HG03354 (cell line): ENCODE data around the gene DNAJC5.
"Not testable (repeated sequence)": the region's sequence is repeated elsewhere in the genome, so short reads cannot be mapped to it uniquely, and the experiment has no call there.

ENCODE experiments used
- ATAC-seq: cut with Tn5 transposase; IDR thresholded peaks from one replicate; pipeline ENCODE4 v1.9.1; 2021; ENCODE audit warnings: mild to moderate bottlenecking; ENCODE audit not compliant: unreplicated experiment, poor library complexity, severe bottlenecking

The DNAJC5 gene, protein sequence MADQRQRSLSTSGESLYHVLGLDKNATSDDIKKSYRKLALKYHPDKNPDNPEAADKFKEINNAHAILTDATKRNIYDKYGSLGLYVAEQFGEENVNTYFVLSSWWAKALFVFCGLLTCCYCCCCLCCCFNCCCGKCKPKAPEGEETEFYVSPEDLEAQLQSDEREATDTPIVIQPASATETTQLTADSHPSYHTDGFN

DNA sequence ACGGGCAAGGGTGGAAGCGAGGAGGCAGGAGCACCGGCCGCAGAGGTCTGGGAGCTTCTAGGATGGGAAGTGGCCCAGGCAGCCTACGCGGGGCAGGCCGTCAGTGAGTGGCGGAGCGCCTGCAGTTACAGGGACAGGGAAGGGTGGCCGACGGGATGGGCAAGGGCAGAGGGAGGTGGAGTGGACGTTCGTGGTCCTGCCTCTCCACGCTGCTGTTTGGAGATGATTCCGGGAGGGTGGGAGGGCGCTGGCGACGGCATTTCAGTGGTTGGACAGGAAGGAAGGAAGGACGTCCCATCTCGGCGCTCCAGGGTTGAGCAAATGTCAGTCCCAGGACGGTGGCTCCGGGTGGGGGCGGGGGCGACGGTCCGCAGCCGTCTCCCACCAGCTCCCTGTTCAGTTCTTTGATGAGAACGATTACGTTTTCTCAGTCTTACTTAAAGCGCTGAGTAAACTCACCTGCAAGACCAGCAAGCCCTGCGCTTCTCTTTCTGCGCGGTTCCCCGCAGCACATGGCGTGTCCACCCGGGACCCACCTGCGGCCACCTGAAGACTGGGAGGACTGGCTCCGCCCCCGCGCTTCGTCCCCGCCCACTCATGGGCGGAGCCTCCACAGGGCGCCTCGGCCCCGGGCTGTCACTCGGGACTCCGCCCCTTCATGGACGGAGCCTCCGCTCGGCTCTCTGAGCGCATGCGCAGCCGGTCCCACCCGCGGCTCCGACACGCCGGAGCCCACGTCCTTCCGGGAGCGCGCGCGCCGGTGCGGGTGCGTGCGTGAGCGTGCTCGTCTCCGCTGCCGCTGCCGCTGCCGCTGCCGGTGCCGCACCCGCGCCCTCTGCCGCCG, at the start of gene DNAJC5:
Gene DNAJC5, plus strand, starts transcription at position 769 of the 844 bp plus-strand sequence. CDS start 33,220 bp downstream, outside the sequence.
- peak; percentile 78 for ATAC-seq

DNA sequence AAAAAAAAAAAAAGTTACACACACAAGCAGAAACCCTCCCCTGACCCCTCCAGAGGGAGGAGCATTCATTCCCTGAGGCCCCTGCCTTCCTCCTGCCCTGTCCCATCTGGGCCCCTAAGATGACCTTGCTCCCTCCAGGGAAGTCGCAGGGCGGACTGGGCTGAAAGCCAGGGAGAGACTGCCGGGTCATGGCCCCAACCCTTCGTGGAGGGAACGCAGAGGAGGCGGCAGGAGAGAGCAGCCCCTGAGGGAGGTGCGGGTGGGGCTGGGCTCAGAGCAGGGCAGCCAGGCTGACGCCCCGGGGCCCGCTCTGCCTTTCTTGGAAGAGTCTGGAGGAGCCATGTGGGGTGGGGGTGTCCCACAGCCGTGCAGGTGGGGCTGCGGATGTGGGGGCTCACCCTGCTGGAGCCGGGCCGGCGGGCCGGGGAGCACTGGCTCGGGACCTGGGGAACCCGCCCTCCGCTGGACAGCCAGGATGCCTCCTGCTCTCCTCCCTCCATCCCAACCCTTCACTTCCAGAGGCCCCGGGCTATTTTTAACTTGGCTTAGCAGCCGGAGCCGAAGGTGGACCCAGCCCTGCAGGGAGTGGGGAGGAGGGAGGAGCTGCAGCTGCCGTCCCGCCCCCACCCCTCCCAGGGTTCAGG, 48.7 kb upstream of the DNAJC5 start:
- no peak for ATAC-seq

DNA sequence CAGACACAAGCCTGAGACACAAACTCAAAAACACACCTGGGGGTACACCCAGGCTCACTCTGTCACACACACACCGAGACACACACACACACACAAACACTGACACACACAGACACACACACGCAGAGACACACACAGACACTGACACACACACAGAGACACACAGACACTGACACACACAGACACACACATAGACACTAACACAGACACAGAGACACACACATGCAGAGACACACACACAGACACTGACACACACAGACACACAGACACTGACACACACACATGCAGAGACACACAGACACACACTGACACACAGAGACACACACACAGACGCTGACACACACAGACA, 48.1 kb upstream of the DNAJC5 start:
- no peak for ATAC-seq

DNA sequence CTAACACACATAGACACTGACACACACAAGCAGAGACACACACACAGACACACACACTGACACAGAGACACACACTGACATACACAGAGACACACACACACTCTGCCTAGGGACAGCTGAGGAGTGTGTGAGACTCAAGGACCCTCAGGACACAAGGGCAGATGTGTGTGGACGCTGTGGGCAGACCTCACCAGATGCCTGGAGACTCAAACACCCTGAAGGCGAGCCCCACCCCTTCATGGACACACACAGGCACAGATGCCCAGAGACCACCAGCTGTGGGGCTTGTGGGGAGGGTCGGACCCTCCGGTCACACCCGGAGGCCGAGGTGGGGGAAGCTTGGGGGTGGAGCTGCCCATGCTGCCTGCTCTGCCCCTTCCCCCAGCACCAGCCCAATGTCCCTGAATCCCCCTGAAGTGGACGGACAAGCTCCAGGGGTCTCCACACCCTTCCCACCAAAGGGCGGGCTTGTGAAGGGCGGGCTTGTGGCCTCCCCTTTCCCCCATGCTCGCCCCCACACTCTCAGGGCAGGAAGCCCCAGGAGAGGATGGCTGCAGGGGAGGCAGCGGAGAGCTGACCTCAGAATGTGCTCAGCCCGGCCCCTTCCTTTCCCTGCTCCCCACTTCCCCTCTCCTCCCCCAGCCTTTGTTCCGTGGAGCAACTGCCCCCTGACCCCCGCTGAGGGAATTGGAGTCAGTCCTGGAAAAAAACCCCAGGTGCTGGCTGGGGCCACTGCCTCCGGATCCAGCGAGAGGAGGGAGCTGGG, 47.5 kb upstream of the DNAJC5 start:
- no peak for ATAC-seq

DNA sequence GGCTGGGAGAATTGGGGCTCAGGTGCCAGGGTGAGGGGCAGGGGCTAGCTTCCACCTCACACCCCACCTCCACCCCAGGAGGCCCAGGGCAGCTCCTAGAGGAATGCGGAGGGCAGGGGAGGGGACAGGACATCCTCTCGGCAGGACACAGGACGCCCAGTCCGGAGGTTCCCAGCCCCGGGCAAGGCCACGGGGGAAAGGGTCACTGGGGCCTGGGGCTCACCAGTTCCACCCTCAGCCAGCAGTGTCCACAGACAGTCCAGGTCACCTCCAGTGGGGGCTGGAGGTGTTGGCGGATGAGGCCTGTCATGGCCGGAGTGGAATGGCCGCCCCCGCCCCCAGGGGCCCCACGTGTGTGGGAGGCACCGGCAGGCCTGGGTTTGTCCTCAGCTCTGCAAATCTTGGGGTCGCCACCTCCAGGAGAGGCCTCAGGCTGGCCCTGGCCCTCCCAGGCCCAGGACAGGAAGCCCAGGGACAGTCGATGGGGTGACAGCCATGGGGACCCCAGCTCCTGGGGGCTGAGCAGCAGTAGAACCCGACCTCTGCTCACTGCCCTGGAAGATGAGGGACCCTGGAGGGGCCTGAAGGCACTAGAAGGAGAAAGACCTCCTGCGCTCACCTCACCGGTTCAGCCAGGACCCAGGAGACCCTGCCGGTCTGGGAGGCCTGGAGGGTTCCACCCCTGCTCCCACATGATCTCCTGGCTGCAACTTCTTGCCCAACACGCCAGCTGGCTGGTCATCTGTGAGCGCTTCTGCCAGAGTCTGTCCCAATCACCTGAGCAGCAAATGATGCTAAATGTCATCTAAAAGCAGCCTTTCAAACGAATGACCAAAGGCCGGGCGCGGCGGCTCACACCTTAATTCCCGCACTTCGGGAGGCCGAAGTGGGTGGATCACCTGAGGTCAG, 46.7 kb upstream of the DNAJC5 start:
- no peak for ATAC-seq

DNA sequence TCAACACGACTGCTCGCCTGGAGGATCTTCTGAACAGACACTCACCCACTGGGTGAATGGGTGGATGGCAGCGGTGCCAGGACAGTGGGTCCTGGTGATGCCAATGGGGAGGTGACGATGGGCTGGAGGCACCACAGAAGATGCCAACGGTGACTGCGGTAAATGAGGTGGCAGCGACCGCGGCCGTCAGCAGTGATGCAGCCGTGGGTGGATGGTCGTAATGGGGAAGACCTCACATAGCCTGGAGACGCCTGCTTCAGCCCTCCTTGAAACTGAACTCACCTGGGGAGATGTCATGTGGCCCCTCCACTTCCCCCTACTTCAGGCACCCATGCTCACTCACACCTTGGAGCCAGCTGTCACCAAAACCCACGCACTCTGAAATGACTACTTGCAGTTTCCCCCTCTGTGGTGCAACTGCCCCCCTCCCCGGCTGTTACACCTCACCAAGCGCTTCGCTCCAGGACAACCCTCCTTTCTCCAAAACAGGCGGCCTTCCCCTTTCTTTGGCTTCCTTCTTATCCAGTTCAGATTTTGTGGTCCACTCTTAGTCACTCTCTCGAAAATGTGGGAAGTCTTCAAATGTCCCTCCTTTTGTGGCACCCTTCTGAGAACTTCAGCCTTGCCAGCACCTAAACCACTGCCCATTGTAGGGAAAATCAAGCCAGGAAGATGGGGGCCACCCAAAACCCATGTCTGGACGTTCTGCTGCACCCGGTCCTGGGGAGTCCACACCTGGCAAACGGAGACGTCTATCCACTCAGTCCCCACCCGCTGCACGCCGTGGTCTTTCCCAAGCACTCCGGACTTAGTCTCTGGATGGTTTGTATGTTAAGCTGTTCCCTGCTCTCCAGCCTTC, 44.0 kb upstream of the DNAJC5 start:
- ATAC-seq = peak; percentile 86

DNA sequence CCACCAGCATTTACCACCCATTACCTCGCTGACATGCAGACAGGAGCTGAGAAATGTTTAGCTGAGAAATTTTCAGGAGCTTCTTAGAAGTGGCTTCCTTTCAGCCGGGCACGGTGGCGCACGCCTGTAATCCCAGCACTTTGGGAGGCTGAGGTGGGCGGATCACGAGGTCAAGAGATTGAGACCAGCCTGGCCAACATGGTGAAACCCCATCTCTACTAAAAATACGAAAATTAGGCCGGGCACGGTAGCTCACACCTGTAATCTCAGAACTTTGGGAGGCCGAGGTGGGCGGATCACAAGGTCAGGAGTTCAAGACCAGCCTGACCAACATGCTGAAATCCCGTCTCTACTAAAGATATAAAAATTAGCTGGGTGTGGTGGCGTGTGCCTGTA, 43.4 kb upstream of the DNAJC5 start:
- ATAC-seq = not testable (repeated sequence)

DNA sequence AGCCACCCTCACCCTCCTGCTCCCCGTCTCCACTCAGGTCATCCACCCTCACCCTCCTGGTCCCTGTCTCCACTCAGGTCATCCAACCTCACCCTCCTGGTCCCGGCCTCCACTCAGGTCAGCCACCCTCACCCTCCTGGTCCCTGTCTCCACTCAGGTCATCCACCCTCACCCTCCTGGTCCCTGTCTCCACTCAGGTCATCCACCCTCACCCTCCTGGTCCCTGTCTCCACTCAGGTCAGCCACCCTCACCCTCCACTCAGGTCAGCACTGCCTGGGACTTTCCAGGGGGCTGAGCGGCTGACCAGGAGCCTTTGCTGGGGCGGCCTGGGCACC, 41.2 kb upstream of the DNAJC5 start:
- not testable (repeated sequence) for ATAC-seq

DNA sequence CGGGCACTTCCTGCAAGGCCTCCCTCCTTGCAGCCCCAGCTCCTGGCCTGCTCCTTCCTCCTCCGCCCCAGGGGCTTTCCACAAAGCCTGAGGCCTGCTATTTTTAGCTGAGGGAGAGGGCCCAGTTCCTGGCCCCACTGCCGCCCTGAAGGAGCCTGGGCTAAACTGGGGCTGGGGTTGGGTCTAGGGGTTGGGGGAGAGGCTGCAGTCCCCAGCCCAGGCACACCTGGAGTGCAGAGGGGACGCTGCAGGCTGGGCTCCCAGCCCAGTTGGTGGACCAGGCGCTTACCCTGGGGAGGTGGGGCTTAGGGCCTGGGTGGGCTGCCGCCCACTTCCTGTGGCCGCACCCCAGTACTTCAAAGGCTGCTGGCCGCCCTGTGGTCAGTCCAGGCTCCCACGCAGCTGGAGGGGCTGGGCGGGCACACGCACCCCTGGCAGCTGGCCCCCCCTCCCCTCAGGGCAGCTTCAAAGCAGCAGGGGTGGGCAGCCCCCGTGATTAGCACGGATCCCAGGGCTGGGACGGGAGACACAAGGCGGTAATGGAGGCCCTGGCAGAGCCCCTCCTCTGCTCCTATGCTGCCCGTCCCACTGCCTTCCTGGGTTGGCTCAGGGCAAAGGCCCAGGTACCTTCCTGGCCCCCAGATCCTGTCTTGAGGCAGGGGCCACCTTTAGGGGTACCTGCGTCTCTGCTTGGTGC, 40.7 kb upstream of the DNAJC5 start:
- no peak for ATAC-seq

DNA sequence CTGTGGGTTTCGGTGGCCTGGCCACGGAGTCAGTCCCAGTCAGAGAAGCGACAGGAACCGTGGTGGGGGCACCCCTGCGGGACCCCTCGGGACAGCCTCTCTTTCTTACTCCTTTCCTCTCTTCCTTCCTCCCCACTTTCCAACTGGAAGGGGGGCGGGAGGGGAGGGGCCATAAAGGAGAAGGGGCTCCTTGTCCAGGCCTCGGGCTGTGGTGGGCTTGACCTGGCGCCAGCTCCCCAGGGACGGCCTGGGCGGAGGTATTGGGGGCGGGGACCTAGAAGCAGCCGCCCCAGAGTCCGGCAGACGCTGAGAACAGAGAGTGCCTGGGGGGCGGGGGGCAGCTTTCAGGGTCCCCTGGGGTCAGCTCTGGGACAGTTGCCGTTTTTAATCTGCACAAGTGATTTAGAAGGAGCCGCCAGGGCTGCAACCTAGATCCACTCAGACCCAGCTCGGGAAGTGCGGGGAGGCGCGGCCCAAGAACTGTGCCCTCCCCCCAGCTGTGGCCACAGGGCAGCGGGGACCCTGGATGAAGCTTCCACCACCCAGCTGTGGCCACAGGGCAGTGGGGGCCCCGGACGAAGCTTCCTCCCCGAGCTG, 40.1 kb upstream of the DNAJC5 start:
- no peak for ATAC-seq

DNA sequence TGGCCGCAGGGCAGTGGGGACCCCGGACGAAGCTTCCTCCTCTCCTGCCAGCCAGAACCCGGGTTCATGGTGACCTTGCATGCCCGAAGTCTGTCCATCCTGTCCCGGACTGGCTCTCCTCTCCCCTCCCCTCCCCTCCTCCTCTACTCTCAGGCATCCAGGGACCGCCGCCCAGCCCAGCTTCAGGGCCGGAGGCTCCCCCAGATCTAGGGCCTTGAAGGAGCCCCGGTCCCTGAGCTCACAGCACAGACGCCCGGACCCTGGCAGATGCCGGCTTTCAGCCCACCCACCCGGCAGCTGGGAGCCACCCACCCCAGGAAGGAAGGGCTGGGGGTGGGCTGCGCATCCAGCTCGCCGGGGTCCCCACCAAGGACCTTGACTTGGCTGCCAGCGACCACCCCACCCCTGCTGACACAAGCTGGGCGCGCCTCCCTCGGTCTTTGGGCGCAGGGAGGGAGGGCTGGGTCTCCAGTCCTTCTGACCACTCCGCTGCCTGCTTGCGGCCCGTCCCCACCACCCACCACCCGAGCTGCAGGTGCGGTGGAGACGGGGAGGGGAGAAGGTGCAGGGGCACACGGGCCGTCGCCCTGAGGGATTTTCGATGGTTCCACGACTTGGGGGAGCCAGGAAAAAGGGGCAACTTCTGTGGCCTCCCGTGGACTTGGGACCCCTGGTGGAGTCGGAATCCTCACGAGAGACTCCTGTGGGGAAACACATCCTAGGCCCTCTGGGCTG, 39.4 kb upstream of the DNAJC5 start:
- ATAC-seq = no peak

DNA sequence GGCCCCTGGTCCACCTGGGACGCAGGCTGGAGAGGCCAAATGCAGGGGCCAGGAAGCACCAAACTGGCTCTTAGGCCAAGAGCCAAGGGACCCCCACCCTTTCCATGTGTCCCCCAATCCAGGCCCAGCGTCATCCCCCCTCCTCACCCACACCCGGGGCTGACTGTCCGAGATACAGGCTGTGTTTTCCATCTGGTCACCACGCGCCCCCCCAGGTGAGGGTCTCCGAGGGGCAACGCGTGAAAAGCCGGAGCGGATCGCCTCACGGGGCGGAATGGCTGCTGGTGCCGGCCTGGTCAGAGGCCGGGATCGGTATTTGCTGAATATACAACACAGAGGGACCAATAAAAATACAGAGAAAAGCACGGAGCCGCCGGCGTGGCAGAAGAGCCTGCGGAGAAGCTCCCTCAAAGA, 38.8 kb upstream of the DNAJC5 start:
- no peak for ATAC-seq

DNA sequence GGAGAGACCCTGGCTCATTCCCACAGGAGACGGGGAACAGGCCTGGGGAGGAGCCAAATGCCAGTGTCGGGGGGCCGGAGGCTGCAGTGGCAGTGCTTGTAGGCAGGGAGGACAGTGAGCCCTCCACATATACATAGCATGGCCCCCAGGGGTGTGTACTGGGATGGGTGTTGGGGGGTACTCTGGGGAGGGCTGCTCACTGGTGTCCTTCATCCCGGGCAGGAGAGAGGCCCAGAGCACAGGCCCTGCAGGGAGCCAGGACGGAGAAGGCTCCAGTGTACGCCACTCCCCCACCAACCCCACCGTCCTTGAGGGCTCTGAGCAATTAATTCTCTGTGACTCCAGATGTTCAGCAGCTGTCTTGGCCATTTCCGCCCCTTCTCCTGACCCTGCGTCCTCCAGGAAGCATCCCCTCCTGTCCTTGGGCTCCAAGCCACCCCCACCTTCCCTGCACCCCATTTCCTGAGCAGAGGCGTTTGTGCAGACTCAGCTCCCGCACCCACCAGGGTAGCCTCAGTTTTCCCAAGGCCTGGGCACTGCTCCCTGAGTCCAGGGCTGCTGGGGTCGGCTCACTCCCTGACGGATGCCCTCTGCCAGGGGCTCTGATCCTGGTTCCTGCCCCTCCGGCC, 37.0 kb upstream of the DNAJC5 start:
- ATAC-seq = no peak

DNA sequence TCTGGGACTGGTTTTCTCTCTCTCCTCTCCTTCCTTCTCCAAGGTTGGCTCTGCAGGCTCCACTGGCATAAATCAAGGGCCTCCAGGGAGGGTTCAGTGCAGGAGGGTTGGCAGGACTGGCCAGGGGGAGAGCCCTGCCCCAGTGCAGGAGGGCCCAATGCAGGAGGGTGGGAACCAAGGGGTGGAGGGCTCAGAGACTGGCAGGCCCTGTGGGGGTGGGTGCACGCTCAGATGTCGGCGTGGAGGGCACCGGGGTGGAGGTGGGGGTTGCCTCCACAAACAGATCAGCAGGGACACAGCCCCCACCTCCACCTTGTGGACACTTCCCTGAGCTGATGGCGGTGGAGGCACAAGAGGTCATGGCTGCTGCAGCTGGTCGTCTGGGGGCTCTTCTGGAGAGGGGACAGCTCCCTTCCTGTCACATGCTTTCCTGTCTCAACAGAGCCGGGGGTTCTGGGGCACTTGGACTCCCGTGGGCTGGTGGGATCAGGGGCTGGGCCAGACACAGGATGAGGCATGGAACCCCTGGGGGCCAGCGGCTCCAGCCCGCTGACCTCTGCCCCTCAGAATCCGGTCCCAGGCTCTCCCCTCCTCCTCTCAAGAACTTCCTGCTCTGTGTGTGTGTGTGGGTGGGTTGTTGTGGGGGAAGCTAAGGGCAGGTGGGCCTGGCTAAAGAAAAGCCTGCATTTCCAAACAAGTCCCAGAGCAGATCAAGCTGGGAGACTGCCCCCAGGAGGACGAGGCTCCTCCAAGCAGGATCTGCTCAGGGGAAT, 36.3 kb upstream of the DNAJC5 start:
- no peak for ATAC-seq

DNA sequence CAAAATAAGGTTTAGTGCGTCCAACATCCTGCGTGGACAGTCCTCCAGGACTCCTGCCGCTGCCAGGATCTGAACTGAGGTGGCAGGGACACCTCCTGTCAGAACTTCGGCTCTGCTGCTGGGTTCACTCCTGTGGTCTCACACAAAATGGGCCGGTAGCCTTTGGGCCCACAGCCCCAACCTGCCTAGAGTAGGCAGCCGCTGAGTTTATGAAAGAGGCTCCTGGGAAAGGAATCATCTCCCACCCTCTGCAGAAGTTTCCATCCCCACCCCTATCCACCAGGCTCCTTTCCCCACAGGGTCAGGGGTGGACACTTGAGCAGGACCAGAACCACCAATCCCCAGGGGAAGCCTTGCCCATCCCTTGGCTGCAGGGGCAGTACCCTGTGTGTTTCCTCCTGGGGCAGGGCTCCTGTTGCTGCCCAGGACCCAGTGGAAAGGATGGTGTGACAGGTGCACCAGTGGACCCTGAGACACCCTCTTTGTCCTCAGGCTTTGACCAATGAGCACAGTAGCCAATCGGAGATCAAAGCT, 35.7 kb upstream of the DNAJC5 start:
- ATAC-seq = no peak
